GM12878 (cell line): Measurements from ENCODE around the gene MNAT1. TPM values are rescaled to one million over a fixed set of nuclear protein-coding genes. Genes with fewer than 3 reads are reported as not detected.

Experiments
- ATAC-seq: fragments of 200-7000 bp; cut with Tn5 transposase; 3 replicates; pipeline ENCODE4 v1.9.1; 2020; ENCODE audit warnings: mild to moderate bottlenecking, moderate library complexity
- BruUV-seq: library from RNA; stranded (reverse); fragments of 400-500 nt; replicated peaks from 2 replicates; lab custom pipeline; 2021; lab: Mats Ljungman, UMichigan
- CTCF ChIA-PET: fragments of 300-600 bp; sonication (Branson Sonifier 250); formaldehyde crosslinking; extraction: SDS; loops from one replicate; lab custom pipeline; 2021; ENCODE audit warnings: inconsistent platforms; lab: Yijun Ruan, JAX
- POLR2A ChIA-PET: fragments of 350-600 bp; formaldehyde crosslinking; extraction: SDS; loops from one replicate; lab custom pipeline; 2021; ENCODE audit warnings: inconsistent platforms; lab: Charles Lee
- RAD21 ChIA-PET: fragments of 300-600 bp; sonication (Branson Sonifier 250); formaldehyde crosslinking; loops from one replicate; lab custom pipeline; 2023; ENCODE audit warnings: antibody characterized with exemption; ENCODE audit not compliant: unreplicated experiment; lab: Charles Lee
- SMC1A ChIA-PET: fragments of 300-600 bp; sonication (Branson Sonifier 250); formaldehyde crosslinking; loops from one replicate; lab custom pipeline; 2023; ENCODE audit not compliant: unreplicated experiment, uncharacterized antibody; lab: Charles Lee
- DNase-seq: peaks from one replicate; pipeline ENCODE4 v3.0.0-alpha.2; 2011; ENCODE audit warnings: low read depth, low spot score
- FAIRE-seq: peaks from 3 replicates; lab custom pipeline; 2011; peaks lifted over from hg19 to GRCh38; lab: Jason Lieb, UNC
- H2AFZ ChIP-seq: 2 replicates; pipeline ENCODE4 v1.6.0; 2011; ENCODE audit warnings: low read depth, low read length, control low read depth; ENCODE audit not compliant: control insufficient read depth
- H3K27ac ChIP-seq: 2 replicates; pipeline ENCODE4 v1.5.1; 2011; ENCODE audit warnings: control low read depth; ENCODE audit not compliant: control insufficient read depth, insufficient read depth
- H3K27me3 ChIP-seq, 2 experiments: replicated peaks in 1 of 2; 2 replicates each; pipeline versions ENCODE4 v1.6.0 to v1.6.1; 2011; ENCODE audit warnings: low read length in 1 of 2; ENCODE audit not compliant: control insufficient read depth in 2 of 2, insufficient read depth in 2 of 2
- H3K36me3 ChIP-seq, 2 experiments: 2 replicates each; pipeline ENCODE4 v1.5.1; 2011; ENCODE audit warnings: low read length in 1 of 2; ENCODE audit not compliant: control insufficient read depth in 2 of 2, insufficient read depth in 2 of 2
- H3K4me1 ChIP-seq: 2 replicates; pipeline ENCODE4 v1.6.1; 2011; ENCODE audit warnings: mild to moderate bottlenecking, low read length, moderate library complexity, mixed read lengths; ENCODE audit not compliant: control insufficient read depth, insufficient read depth
- H3K4me2 ChIP-seq: 2 replicates; pipeline ENCODE4 v1.6.0; 2011; ENCODE audit warnings: control low read depth; ENCODE audit not compliant: control insufficient read depth, insufficient read depth
- H3K4me3 ChIP-seq: fragments of 200-600 bp; sonication (generic); 2 replicates; pipeline ENCODE4 v1.5.1; 2016
- H3K79me2 ChIP-seq: 2 replicates; pipeline ENCODE4 v1.6.0; 2011; ENCODE audit warnings: low read length; ENCODE audit not compliant: control insufficient read depth, insufficient read depth
- H3K9ac ChIP-seq: 2 replicates; pipeline ENCODE4 v1.8.0; 2011; ENCODE audit warnings: low read length, control low read depth, mixed read lengths; ENCODE audit not compliant: control insufficient read depth, insufficient read depth
- H3K9me3 ChIP-seq: replicated peaks from 3 replicates; pipeline ENCODE4 v1.5.1; 2011; ENCODE audit warnings: mild to moderate bottlenecking, low read length; ENCODE audit not compliant: control insufficient read depth, insufficient read depth
- H4K20me1 ChIP-seq: 2 replicates; pipeline ENCODE4 v1.6.0; 2011; ENCODE audit not compliant: control insufficient read depth, insufficient read depth
- BCLAF1 ChIP-seq: fragments of 450-650 bp; IDR thresholded peaks from 2 replicates; pipeline ENCODE4 v1.6.1; 2017; ENCODE audit warnings: antibody characterized with exemption, mild to moderate bottlenecking, moderate library complexity
- BHLHE40 ChIP-seq, 2 experiments: fragments of 450-650 bp in 1 of 2; IDR thresholded peaks; 2 replicates each; pipeline ENCODE4 v1.6.1; 2011 to 2017; ENCODE audit warnings: low read depth in 2 of 2, borderline replicate concordance in 1 of 2, improper control_type of control experiment in 1 of 2, low read length in 1 of 2, mild to moderate bottlenecking in 1 of 2
- CBX5 ChIP-seq: sonication (generic); IDR thresholded peaks from 2 replicates; pipeline ENCODE4 v1.6.1; 2016; ENCODE audit warnings: low read depth, moderate library complexity, mild to moderate bottlenecking, inconsistent platforms
- CEBPB ChIP-seq, 2 experiments: fragments of 150-350 bp in 1 of 2; IDR thresholded peaks; 2 replicates each; pipeline ENCODE4 v1.6.1; 2012 to 2014; ENCODE audit warnings: low read depth in 2 of 2, low read length in 2 of 2, borderline replicate concordance in 1 of 2, inconsistent platforms in 1 of 2
- E2F4 ChIP-seq: IDR thresholded peaks from 2 replicates; pipeline ENCODE4 v1.6.1; 2012; ENCODE audit warnings: low read depth, low read length, improper control_type of control experiment
- ELK1 ChIP-seq: IDR thresholded peaks from 2 replicates; pipeline ENCODE4 v1.6.1; 2012; ENCODE audit warnings: low read depth, low read length, improper control_type of control experiment
- ETV6 ChIP-seq, 2 experiments: fragments of 450-650 bp in 1 of 2; IDR thresholded peaks in 1 of 2; conservative IDR thresholded peaks in 1 of 2; 2 replicates each; pipeline ENCODE4 v1.6.1; 2014; ENCODE audit warnings: antibody characterized with exemption in 1 of 2, borderline replicate concordance in 1 of 2, low read depth in 1 of 2, mild to moderate bottlenecking in 1 of 2, moderate library complexity in 1 of 2
- MAX ChIP-seq: IDR thresholded peaks from 2 replicates; pipeline ENCODE4 v1.6.1; 2012; ENCODE audit warnings: low read depth, low read length, improper control_type of control experiment
- MEF2A ChIP-seq: IDR thresholded peaks from 2 replicates; pipeline ENCODE4 v1.6.1; 2011; ENCODE audit warnings: low read depth, mild to moderate bottlenecking, low read length, moderate library complexity; ENCODE audit not compliant: insufficient read depth
- POU2F2 ChIP-seq: IDR thresholded peaks from 3 replicates; pipeline ENCODE4 v1.6.1; 2011; ENCODE audit warnings: low read depth, mild to moderate bottlenecking, low read length, borderline replicate concordance
- RFX5 ChIP-seq: IDR thresholded peaks from 2 replicates; pipeline ENCODE4 v1.6.1; 2011; ENCODE audit warnings: low read depth, low read length, improper control_type of control experiment
- STAT3 ChIP-seq: IDR thresholded peaks from 2 replicates; pipeline ENCODE4 v1.6.1; 2011; ENCODE audit warnings: low read depth, low read length, improper control_type of control experiment
- WRNIP1 ChIP-seq: IDR thresholded peaks from 2 replicates; pipeline ENCODE4 v1.6.1; 2011; ENCODE audit warnings: low read depth, low read length, improper control_type of control experiment, borderline replicate concordance
- WGBS: methylation state at CpG from one replicate; pipeline ENCODE4 v1.1.6; 2016; ENCODE audit warnings: low lambda C conversion rate; ENCODE audit not compliant: insufficient replicate concordance, insufficient coverage; ENCODE audit errors: missing lambda C conversion rate; 5-methylcytosine and 5-hydroxymethylcytosine counted together
- in situ Hi-C: fragments of 300-500 bp; cut with MboI; formaldehyde crosslinking; loops from 9 replicates; pipeline ENCODE4 v1.14.3; 2018; ENCODE audit warnings: mixed read lengths
- intact Hi-C: fragments of 100-400 bp; cut with micrococcal nuclease; formaldehyde crosslinking; loops from one replicate; pipeline ENCODE4 v1.14.2; 2022; ENCODE audit not compliant: unreplicated experiment
- polyA plus RNA-seq, 11 experiments: library from polyadenylated mRNA; depleted of rRNA in 4 of 11; unstranded in 6 of 11; stranded (reverse) in 5 of 11; fragments of >200 nt; fragmentation: Nextera tagmentation in 4 of 11; fragmentation: Illumina TruSeq in 1 of 11; extraction: Ambion mirVana in 4 of 11; extraction: Trizol in 1 of 11; gene quantifications; 1 replicate in 1 of 11; 2 replicates in 10 of 11; pipeline versions ENCODE4 v1.2.1 to v1.2.3, GENCODE V29; 2011 to 2016; ENCODE audit warnings: inconsistent platforms in 2 of 11, missing spikeins in 2 of 11, low read depth in 1 of 11
- total RNA-seq, 4 experiments: library from RNA; depleted of rRNA in 3 of 4; stranded (reverse); fragments of >200 nt in 3 of 4; fragmentation: Illumina TruSeq in 1 of 4; extraction: Trizol in 1 of 4; gene quantifications; 2 replicates each; pipeline versions ENCODE4 v1.2.1 to v1.2.3, GENCODE V29; 2013 to 2021

Gene MNAT1
- total and polyA plus RNA-seq, 10 of the 15 experiments (the other 5 are each of a cell fraction or from before 2014, with no cell fraction given) = 26.5 to 67.4 (median 40.8) TPM

GRCh38 chr14:60931218-60931617 is 196.7 kb downstream of the MNAT1 start (continued):
- TF ChIP-seq BCLAF1 (no peak), ELK1 (no peak), MEF2A (no peak)
- TF ChIP-seq, all 136 proteins: peak for 0

GRCh38 chr14:60933920-60934655 is 199.5 kb downstream of the MNAT1 start:
- SMC1A ChIA-PET = no interaction called here
- POLR2A ChIA-PET = no interaction called here
- RAD21 ChIA-PET = interaction anchor here (1.4 kb wide), 1 partner anchor 45 kb away, joined by 3 read pairs; no protein-coding TSS in a partner anchor
- ATAC-seq = no peak
- BruUV-seq = no TSS peak
- Histone ChIP-seq H2AFZ (no peak overlapping the region), H3K9me3 (no peaks in the 10 kb centered on the region), H3K27ac (no peak overlapping the region), H3K27me3 (no peaks in the 10 kb centered on the region), H3K4me2 (no peak overlapping the region), H4K20me1 (no peaks in the 10 kb centered on the region), H3K36me3 (no peaks in the 10 kb centered on the region), H3K79me2 (no peaks in the 10 kb centered on the region), H3K4me1 (no peaks in the 10 kb centered on the region), H3K4me3 (no peak overlapping the region), H3K9ac (no peak overlapping the region)
- in situ Hi-C loops = no loop called here
- intact Hi-C loops = no loop called here
- no peak for DNase-seq
- no peak for FAIRE-seq
- 83% methylated on average over 8 of the region's 8 CpGs for WGBS
- CTCF ChIA-PET = no interaction called here
- TF ChIP-seq STAT3 = no peak
- no peak for TF ChIP-seq POU2F2
- TF ChIP-seq ETV6 (conservative IDR thresholded peaks at IDR 0.05 in 1 of 2, IDR thresholded peaks at IDR 0.05 in 1 of 2; ENCODE audit: borderline replicate concordance in 1 of 2, low read depth in 1 of 2) = no peak
- no peak for TF ChIP-seq MAX
- TF ChIP-seq E2F4 = no peak
- TF ChIP-seq WRNIP1 = no peak
- TF ChIP-seq RFX5 = no peak
- TF ChIP-seq CEBPB (IDR thresholded peaks at IDR 0.05; ENCODE audit: borderline replicate concordance in 1 of 2, low read depth in 2 of 2, low read length in 2 of 2) = no peak
- no peak for TF ChIP-seq BHLHE40 (IDR thresholded peaks at IDR 0.05; ENCODE audit: borderline replicate concordance in 1 of 2, low read depth in 2 of 2, low read length in 1 of 2)
- TF ChIP-seq CBX5 = no peak
